ENCODE results near the gene DNMT3A. TPM values are rescaled to one million over a fixed set of nuclear protein-coding genes. Genes with fewer than 3 reads are reported as not detected.
A peak's percentile ranks its signal among the peaks of the same experiment; 100 is the strongest.

The DNMT3A gene
- total RNA-seq, 1 donor from 2014 or later, result 12.9 TPM

- Histone ChIP-seq H3K27me3 (ENCODE audit: control insufficient read depth, insufficient read depth, low read length) (no peaks in the 10 kb centered on the region), H3K36me3 (ENCODE audit: control insufficient read depth, insufficient read depth, low read length) (no peaks in the 10 kb centered on the region), H3K4me3 (ENCODE audit: low read depth, low read length) (no peak overlapping the region)
- DNase-seq (ENCODE audit: low read depth) (no peak), FAIRE-seq (no peak)
- TF ChIP-seq CTCF (IDR thresholded peaks at IDR 0.05; ENCODE audit: insufficient read depth, low read length, severe bottlenecking), result no peak
These were observed 33.8 kb upstream of the DNMT3A start for GRCh38 chr2:25375371-25375988.

GRCh38 chr2:25374827-25375226, 33.1 kb upstream of the DNMT3A start:
- FAIRE-seq (no peak), DNase-seq (ENCODE audit: low read depth) (no peak)
- Histone ChIP-seq H3K27me3 (ENCODE audit: control insufficient read depth, insufficient read depth, low read length) (no peaks in the 10 kb centered on the region), H3K4me3 (ENCODE audit: low read depth, low read length) (no peak overlapping the region), H3K36me3 (ENCODE audit: control insufficient read depth, insufficient read depth, low read length) (no peaks in the 10 kb centered on the region)
- no peak for TF ChIP-seq CTCF (IDR thresholded peaks at IDR 0.05; ENCODE audit: insufficient read depth, low read length, severe bottlenecking)

- DNase-seq (ENCODE audit: low read depth), result no peak
- no peak for TF ChIP-seq CTCF (IDR thresholded peaks at IDR 0.05; ENCODE audit: insufficient read depth, low read length, severe bottlenecking)
- Histone ChIP-seq H3K27me3 (ENCODE audit: control insufficient read depth, insufficient read depth, low read length) (no peaks in the 10 kb centered on the region), H3K36me3 (ENCODE audit: control insufficient read depth, insufficient read depth, low read length) (no peaks in the 10 kb centered on the region), H3K4me3 (ENCODE audit: low read depth, low read length) (no peak overlapping the region)
- no peak for FAIRE-seq
These were observed 32.7 kb upstream of the DNMT3A start for GRCh38 chr2:25374411-25374810.

- Histone ChIP-seq H3K36me3 (ENCODE audit: control insufficient read depth, insufficient read depth, low read length) (no peaks in the 10 kb centered on the region), H3K27me3 (ENCODE audit: control insufficient read depth, insufficient read depth, low read length) (no peaks in the 10 kb centered on the region), H3K4me3 (ENCODE audit: low read depth, low read length) (no peak overlapping the region)
- DNase-seq (ENCODE audit: low read depth), result peak; percentile 42
- TF ChIP-seq CTCF (IDR thresholded peaks at IDR 0.05; ENCODE audit: insufficient read depth, low read length, severe bottlenecking), result no peak
- no peak for FAIRE-seq
These were observed 31.7 kb upstream of the DNMT3A start for GRCh38 chr2:25373269-25373981.

- Histone ChIP-seq H3K36me3 (ENCODE audit: control insufficient read depth, insufficient read depth, low read length) (no peaks in the 10 kb centered on the region), H3K4me3 (ENCODE audit: low read depth, low read length) (no peak overlapping the region), H3K27me3 (ENCODE audit: control insufficient read depth, insufficient read depth, low read length) (no peaks in the 10 kb centered on the region)
- FAIRE-seq, result no peak
- TF ChIP-seq CTCF (IDR thresholded peaks at IDR 0.05; ENCODE audit: insufficient read depth, low read length, severe bottlenecking), result no peak
- DNase-seq (ENCODE audit: low read depth), result no peak
These were observed 30.9 kb upstream of the DNMT3A start for GRCh38 chr2:25372405-25373268.

Measured in bronchial epithelial cell (primary cell).